Liver (tissue), 3 donors: Measurements from ENCODE around the gene INSIG2.

ENCODE experiments used
- EGR1 ChIP-seq, 2 donors: IDR thresholded peaks; 2 replicates each; pipeline ENCODE4 v1.6.1; 2016 to 2018; ENCODE audit warnings: antibody characterized with exemption in 2 of 2, low read depth in 2 of 2
- GABPA ChIP-seq, 2 donors: IDR thresholded peaks in 1 of 2; conservative IDR thresholded peaks in 1 of 2; 2 replicates each; pipeline ENCODE4 v1.6.1; 2016; ENCODE audit warnings: antibody characterized with exemption in 2 of 2, mild to moderate bottlenecking in 1 of 2, moderate library complexity in 1 of 2
- HNF4A ChIP-seq, 2 donors: conservative IDR thresholded peaks; 2 replicates each; pipeline ENCODE4 v1.6.1; 2016; ENCODE audit warnings: antibody characterized with exemption in 2 of 2, mild to moderate bottlenecking in 2 of 2
- NR2F2 ChIP-seq: IDR thresholded peaks from 2 replicates; pipeline ENCODE4 v1.6.1; 2016; ENCODE audit warnings: antibody characterized with exemption
- RAD21 ChIP-seq, 2 donors: IDR thresholded peaks; 2 replicates each; pipeline ENCODE4 v1.6.1; 2016; ENCODE audit warnings: antibody characterized with exemption in 2 of 2, mild to moderate bottlenecking in 2 of 2
- TF ChIP-seq, protein P1 (sequence below): fragments of 150-350 bp; IDR thresholded peaks from 2 replicates; pipeline ENCODE4 v1.5.1; 2017; ENCODE audit warnings: improper control_type of control experiment, low read depth, low read length; ENCODE audit not compliant: missing input control
- TF ChIP-seq, protein P2 (sequence below): IDR thresholded peaks from 2 replicates; pipeline ENCODE4 v1.6.1; 2016; ENCODE audit warnings: antibody characterized with exemption
- TF ChIP-seq, protein P3 (sequence below): IDR thresholded peaks from 2 replicates; pipeline ENCODE4 v1.6.1; 2016; ENCODE audit warnings: antibody characterized with exemption
- TF ChIP-seq, protein P4 (sequence below): IDR thresholded peaks from 2 replicates; pipeline ENCODE4 v1.6.1; 2016; ENCODE audit warnings: antibody characterized with exemption, mild to moderate bottlenecking
- TF ChIP-seq, protein P5 (sequence below): IDR thresholded peaks from 2 replicates; pipeline ENCODE4 v1.6.1; 2016; ENCODE audit warnings: antibody characterized with exemption
- donor health status: healthy.
- donor health status: healthy.

DNA sequence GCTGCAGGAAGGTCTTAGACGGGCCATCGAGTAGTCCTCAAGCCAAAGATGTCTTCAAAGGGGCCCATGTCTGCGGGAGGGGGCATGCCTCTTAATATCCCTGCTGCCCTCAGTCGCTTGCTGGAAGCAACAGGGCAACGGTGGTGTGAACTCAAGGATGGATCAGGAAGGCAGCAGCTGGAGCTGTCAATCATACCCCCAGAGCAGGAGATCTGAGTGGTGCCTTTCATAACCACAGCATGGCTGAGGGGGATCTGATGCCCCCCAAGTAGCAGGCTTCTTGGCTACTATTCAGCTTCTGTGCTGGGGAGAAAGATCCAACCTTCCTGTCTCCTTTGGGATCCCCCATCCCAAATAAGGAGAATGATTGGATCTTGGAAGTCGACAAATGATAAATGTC is 46.4 kb downstream of the INSIG2 start:
- TF ChIP-seq, protein P1, sequence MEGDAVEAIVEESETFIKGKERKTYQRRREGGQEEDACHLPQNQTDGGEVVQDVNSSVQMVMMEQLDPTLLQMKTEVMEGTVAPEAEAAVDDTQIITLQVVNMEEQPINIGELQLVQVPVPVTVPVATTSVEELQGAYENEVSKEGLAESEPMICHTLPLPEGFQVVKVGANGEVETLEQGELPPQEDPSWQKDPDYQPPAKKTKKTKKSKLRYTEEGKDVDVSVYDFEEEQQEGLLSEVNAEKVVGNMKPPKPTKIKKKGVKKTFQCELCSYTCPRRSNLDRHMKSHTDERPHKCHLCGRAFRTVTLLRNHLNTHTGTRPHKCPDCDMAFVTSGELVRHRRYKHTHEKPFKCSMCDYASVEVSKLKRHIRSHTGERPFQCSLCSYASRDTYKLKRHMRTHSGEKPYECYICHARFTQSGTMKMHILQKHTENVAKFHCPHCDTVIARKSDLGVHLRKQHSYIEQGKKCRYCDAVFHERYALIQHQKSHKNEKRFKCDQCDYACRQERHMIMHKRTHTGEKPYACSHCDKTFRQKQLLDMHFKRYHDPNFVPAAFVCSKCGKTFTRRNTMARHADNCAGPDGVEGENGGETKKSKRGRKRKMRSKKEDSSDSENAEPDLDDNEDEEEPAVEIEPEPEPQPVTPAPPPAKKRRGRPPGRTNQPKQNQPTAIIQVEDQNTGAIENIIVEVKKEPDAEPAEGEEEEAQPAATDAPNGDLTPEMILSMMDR = no peak
- TF ChIP-seq, protein P2, sequence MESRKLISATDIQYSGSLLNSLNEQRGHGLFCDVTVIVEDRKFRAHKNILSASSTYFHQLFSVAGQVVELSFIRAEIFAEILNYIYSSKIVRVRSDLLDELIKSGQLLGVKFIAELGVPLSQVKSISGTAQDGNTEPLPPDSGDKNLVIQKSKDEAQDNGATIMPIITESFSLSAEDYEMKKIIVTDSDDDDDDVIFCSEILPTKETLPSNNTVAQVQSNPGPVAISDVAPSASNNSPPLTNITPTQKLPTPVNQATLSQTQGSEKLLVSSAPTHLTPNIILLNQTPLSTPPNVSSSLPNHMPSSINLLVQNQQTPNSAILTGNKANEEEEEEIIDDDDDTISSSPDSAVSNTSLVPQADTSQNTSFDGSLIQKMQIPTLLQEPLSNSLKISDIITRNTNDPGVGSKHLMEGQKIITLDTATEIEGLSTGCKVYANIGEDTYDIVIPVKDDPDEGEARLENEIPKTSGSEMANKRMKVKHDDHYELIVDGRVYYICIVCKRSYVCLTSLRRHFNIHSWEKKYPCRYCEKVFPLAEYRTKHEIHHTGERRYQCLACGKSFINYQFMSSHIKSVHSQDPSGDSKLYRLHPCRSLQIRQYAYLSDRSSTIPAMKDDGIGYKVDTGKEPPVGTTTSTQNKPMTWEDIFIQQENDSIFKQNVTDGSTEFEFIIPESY = no peak
- TF ChIP-seq EGR1 (IDR thresholded peaks at IDR 0.05; ENCODE audit: low read depth in 2 of 2) (no peak), NR2F2 (no peak), GABPA (IDR thresholded peaks at IDR 0.05 in 1 of 2, conservative IDR thresholded peaks at IDR 0.05 in 1 of 2) (no peak), HNF4A (conservative IDR thresholded peaks at IDR 0.05) (no peak), RAD21 (IDR thresholded peaks at IDR 0.05) (no peak)
- TF ChIP-seq, protein P3, sequence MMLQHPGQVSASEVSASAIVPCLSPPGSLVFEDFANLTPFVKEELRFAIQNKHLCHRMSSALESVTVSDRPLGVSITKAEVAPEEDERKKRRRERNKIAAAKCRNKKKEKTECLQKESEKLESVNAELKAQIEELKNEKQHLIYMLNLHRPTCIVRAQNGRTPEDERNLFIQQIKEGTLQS = no peak
- TF ChIP-seq, protein P4, sequence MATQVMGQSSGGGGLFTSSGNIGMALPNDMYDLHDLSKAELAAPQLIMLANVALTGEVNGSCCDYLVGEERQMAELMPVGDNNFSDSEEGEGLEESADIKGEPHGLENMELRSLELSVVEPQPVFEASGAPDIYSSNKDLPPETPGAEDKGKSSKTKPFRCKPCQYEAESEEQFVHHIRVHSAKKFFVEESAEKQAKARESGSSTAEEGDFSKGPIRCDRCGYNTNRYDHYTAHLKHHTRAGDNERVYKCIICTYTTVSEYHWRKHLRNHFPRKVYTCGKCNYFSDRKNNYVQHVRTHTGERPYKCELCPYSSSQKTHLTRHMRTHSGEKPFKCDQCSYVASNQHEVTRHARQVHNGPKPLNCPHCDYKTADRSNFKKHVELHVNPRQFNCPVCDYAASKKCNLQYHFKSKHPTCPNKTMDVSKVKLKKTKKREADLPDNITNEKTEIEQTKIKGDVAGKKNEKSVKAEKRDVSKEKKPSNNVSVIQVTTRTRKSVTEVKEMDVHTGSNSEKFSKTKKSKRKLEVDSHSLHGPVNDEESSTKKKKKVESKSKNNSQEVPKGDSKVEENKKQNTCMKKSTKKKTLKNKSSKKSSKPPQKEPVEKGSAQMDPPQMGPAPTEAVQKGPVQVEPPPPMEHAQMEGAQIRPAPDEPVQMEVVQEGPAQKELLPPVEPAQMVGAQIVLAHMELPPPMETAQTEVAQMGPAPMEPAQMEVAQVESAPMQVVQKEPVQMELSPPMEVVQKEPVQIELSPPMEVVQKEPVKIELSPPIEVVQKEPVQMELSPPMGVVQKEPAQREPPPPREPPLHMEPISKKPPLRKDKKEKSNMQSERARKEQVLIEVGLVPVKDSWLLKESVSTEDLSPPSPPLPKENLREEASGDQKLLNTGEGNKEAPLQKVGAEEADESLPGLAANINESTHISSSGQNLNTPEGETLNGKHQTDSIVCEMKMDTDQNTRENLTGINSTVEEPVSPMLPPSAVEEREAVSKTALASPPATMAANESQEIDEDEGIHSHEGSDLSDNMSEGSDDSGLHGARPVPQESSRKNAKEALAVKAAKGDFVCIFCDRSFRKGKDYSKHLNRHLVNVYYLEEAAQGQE = no peak
- TF ChIP-seq, protein P5, sequence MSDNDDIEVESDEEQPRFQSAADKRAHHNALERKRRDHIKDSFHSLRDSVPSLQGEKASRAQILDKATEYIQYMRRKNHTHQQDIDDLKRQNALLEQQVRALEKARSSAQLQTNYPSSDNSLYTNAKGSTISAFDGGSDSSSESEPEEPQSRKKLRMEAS = no peak
